Astrocyte (in vitro differentiated cells and primary cell): ENCODE data around the gene BRD7.

Source experiments
- CTCF ChIP-seq: IDR thresholded peaks from 2 replicates; pipeline ENCODE4 v1.5.1; 2011; ENCODE audit warnings: low read depth, mild to moderate bottlenecking, inconsistent platforms, low read length, moderate library complexity; ENCODE audit not compliant: insufficient read depth
- EZH2 ChIP-seq: IDR thresholded peaks from 2 replicates; pipeline ENCODE4 v1.6.1; 2012; ENCODE audit warnings: mild to moderate bottlenecking, low read length, inconsistent platforms; ENCODE audit not compliant: insufficient read depth

- TF ChIP-seq CTCF (no peak), EZH2 (no peak)
These were observed 4.0 kb upstream of the BRD7 start for GRCh38 chr16:50372611-50373344.
